Caco-2 (cell line): ENCODE data around the gene PPP1R9A. TPM values are rescaled to one million over a fixed set of nuclear protein-coding genes. Genes with fewer than 3 reads are reported as not detected.

Experiments
- BruUV-seq: library from RNA; stranded (reverse); fragments of 400-500 nt; replicated peaks from 2 replicates; lab custom pipeline; 2021; lab: Mats Ljungman, UMichigan
- CTCF ChIA-PET: fragments of 300-600 bp; sonication (Branson Sonifier 250); formaldehyde crosslinking; loops from one replicate; lab custom pipeline; 2022; ENCODE audit warnings: antibody characterized with exemption; lab: Charles Lee
- POLR2A ChIA-PET: fragments of 300-600 bp; sonication (Branson Sonifier 250); formaldehyde crosslinking; loops from one replicate; lab custom pipeline; 2022; ENCODE audit warnings: antibody characterized with exemption; lab: Charles Lee
- DNase-seq, 2 experiments: peaks; one replicate each; pipeline versions ENCODE4 v3.0.0 to v3.0.0-alpha.2; 2020 to 2022
- H3K27me3 ChIP-seq: replicated peaks from 2 replicates; pipeline ENCODE4 v1.6.0; 2011; ENCODE audit warnings: low read length; ENCODE audit not compliant: control insufficient read depth, insufficient read depth
- H3K36me3 ChIP-seq: 2 replicates; pipeline ENCODE4 v1.5.1; 2011; ENCODE audit warnings: low read length; ENCODE audit not compliant: control insufficient read depth, insufficient read depth
- H3K4me1 ChIP-seq: fragments of 250-450 bp; sonication (Bioruptor Pico); 2 replicates; pipeline ENCODE4 v1.5.1; 2020; ENCODE audit warnings: mild to moderate bottlenecking
- H3K4me3 ChIP-seq: 2 replicates; pipeline ENCODE4 v1.5.1; 2011; ENCODE audit warnings: low read depth, mild to moderate bottlenecking, control low read depth, low read length
- H3K9me3 ChIP-seq: fragments of 250-450 bp; sonication (Bioruptor Pico); 2 replicates; pipeline ENCODE4 v1.5.1; 2020; ENCODE audit warnings: mild to moderate bottlenecking, moderate library complexity
- H3K27ac Mint-ChIP-seq: one replicate; pipeline ENCODE4 v1.8.0; 2022; ENCODE audit warnings: mixed read lengths; ENCODE audit not compliant: unreplicated experiment
- H3K27me3 Mint-ChIP-seq: one replicate; pipeline ENCODE4 v1.8.0; 2022; ENCODE audit warnings: mixed read lengths; ENCODE audit not compliant: insufficient read depth, unreplicated experiment
- H3K36me3 Mint-ChIP-seq: one replicate; pipeline ENCODE4 v1.8.0; 2022; ENCODE audit warnings: mild to moderate bottlenecking, mixed read lengths; ENCODE audit not compliant: insufficient read depth, unreplicated experiment
- H3K4me1 Mint-ChIP-seq: one replicate; pipeline ENCODE4 v1.8.0; 2022; ENCODE audit warnings: low read depth, mixed read lengths; ENCODE audit not compliant: unreplicated experiment
- H3K4me3 Mint-ChIP-seq: one replicate; pipeline ENCODE4 v1.8.0; 2022; ENCODE audit warnings: mild to moderate bottlenecking, moderate library complexity, mixed read lengths; ENCODE audit not compliant: unreplicated experiment
- H3K9me3 Mint-ChIP-seq: one replicate; pipeline ENCODE4 v1.8.0; 2022; ENCODE audit warnings: mixed read lengths; ENCODE audit not compliant: unreplicated experiment
- intact Hi-C: fragments of 100-400 bp; cut with micrococcal nuclease; formaldehyde crosslinking; loops from one replicate; pipeline ENCODE4 v1.10.0; 2022; ENCODE audit not compliant: unreplicated experiment
- total RNA-seq: library from RNA; stranded (reverse); gene quantifications from 2 replicates; pipeline ENCODE4 v1.2.3, GENCODE V29; 2022
- TF ChIP-seq, protein P1 (sequence below), 2 experiments: fragments of 200-600 bp in 1 of 2; IDR thresholded peaks; 1 replicate in 1 of 2; 2 replicates in 1 of 2; pipeline versions ENCODE4 v1.5.1 to v1.8.0; 2011 to 2022; ENCODE audit warnings: antibody characterized with exemption in 1 of 2, control low read depth in 1 of 2, inconsistent platforms in 1 of 2, low read depth in 1 of 2, low read length in 1 of 2, mild to moderate bottlenecking in 1 of 2, moderate library complexity in 1 of 2; ENCODE audit not compliant: insufficient read depth in 1 of 2, severe bottlenecking in 1 of 2, unreplicated experiment in 1 of 2

PPP1R9A gene
- total RNA-seq, 1 experiment from 2014 or later, result 37.4 TPM

- H3K4me3 ChIP-seq, result no peak overlapping the region
- H3K9me3 ChIP-seq, result no peaks in the 10 kb centered on the region
- ChIA-PET POLR2A (no interaction called here), CTCF (no interaction called here)
- TF ChIP-seq, protein P1, sequence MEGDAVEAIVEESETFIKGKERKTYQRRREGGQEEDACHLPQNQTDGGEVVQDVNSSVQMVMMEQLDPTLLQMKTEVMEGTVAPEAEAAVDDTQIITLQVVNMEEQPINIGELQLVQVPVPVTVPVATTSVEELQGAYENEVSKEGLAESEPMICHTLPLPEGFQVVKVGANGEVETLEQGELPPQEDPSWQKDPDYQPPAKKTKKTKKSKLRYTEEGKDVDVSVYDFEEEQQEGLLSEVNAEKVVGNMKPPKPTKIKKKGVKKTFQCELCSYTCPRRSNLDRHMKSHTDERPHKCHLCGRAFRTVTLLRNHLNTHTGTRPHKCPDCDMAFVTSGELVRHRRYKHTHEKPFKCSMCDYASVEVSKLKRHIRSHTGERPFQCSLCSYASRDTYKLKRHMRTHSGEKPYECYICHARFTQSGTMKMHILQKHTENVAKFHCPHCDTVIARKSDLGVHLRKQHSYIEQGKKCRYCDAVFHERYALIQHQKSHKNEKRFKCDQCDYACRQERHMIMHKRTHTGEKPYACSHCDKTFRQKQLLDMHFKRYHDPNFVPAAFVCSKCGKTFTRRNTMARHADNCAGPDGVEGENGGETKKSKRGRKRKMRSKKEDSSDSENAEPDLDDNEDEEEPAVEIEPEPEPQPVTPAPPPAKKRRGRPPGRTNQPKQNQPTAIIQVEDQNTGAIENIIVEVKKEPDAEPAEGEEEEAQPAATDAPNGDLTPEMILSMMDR (IDR thresholded peaks at IDR 0.05; ENCODE audit: insufficient read depth in 1 of 2, low read depth in 1 of 2, low read length in 1 of 2, severe bottlenecking in 1 of 2, unreplicated experiment in 1 of 2), result no peak
- Mint-ChIP-seq H3K9me3 (no peaks in the 10 kb centered on the region), H3K27me3 (peaks cover 6% of the 10 kb centered on the region), H3K4me3 (no peak overlapping the region), H3K4me1 (no peaks in the 10 kb centered on the region), H3K36me3 (no peaks in the 10 kb centered on the region), H3K27ac (no peak overlapping the region)
- H3K36me3 ChIP-seq, result no peaks in the 10 kb centered on the region
- BruUV-seq, result no TSS peak
- no peak for DNase-seq
- no peaks in the 10 kb centered on the region for H3K27me3 ChIP-seq
- intact Hi-C loops, result no loop called here
- no peaks in the 10 kb centered on the region for H3K4me1 ChIP-seq
These were observed 395.9 kb downstream of the PPP1R9A start for GRCh38 chr7:95303013-95303905.

DNA sequence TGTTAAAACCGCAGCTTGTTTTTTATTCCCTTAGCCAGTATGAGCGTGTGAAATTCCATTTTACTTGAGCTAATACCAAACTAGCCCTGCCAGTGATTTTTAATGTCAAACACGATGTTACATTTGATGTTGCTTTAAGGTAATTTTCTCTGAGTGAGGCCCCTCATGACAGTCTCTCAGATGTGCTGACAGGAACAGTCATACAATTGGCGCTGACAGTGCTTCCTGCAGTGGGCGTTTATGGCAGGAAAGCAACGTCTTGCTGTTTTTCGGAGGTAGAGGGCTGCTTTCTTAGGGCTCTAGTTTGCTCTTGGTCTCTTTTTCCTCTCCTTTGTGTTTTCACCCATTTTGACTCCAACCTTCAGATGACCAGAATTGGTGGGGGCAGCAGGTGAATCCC lies 397.6 kb downstream of the PPP1R9A start:
- DNase-seq, result no peak
- no peaks in the 10 kb centered on the region for H3K4me1 ChIP-seq
- H3K27me3 ChIP-seq, result no peaks in the 10 kb centered on the region
- CTCF ChIA-PET, result no interaction called here
- TF ChIP-seq, protein P1 (IDR thresholded peaks at IDR 0.05; ENCODE audit: insufficient read depth in 1 of 2, low read depth in 1 of 2, low read length in 1 of 2, severe bottlenecking in 1 of 2, unreplicated experiment in 1 of 2), result no peak
- Mint-ChIP-seq H3K36me3 (no peaks in the 10 kb centered on the region), H3K9me3 (no peaks in the 10 kb centered on the region), H3K4me3 (no peak overlapping the region), H3K27me3 (peaks cover 6% of the 10 kb centered on the region), H3K27ac (no peak overlapping the region), H3K4me1 (no peaks in the 10 kb centered on the region)
- POLR2A ChIA-PET, result no interaction called here
- H3K9me3 ChIP-seq, result no peaks in the 10 kb centered on the region
- no TSS peak for BruUV-seq
- intact Hi-C loops, result no loop called here
- H3K4me3 ChIP-seq, result no peak overlapping the region
- H3K36me3 ChIP-seq, result no peaks in the 10 kb centered on the region

- intact Hi-C loops, result no loop called here
- Histone ChIP-seq H3K4me3 (no peak overlapping the region), H3K9me3 (no peaks in the 10 kb centered on the region), H3K27me3 (no peaks in the 10 kb centered on the region), H3K4me1 (no peaks in the 10 kb centered on the region), H3K36me3 (no peaks in the 10 kb centered on the region)
- ChIA-PET POLR2A (no interaction called here), CTCF (no interaction called here)
- Mint-ChIP-seq H3K27me3 (peaks cover 14% of the 10 kb centered on the region), H3K36me3 (no peaks in the 10 kb centered on the region), H3K4me3 (no peak overlapping the region), H3K27ac (no peak overlapping the region), H3K4me1 (no peaks in the 10 kb centered on the region), H3K9me3 (no peaks in the 10 kb centered on the region)
- BruUV-seq, result no TSS peak
- DNase-seq, result no peak
- TF ChIP-seq, protein P1 (IDR thresholded peaks at IDR 0.05; ENCODE audit: insufficient read depth in 1 of 2, low read depth in 1 of 2, low read length in 1 of 2, severe bottlenecking in 1 of 2, unreplicated experiment in 1 of 2), result no peak
These were observed 402.6 kb downstream of the PPP1R9A start for GRCh38 chr7:95309951-95310350.
